CD4-positive, alpha-beta T cell treated with Interleukin-10 for 1 hour (primary cell): ENCODE measurements around the gene DNAL4.
"Not testable (repeated sequence)": the region's sequence is repeated elsewhere in the genome, so short reads cannot be mapped to it uniquely, and the experiment has no call there.

ENCODE experiments used
- DNase-seq: peaks from one replicate; pipeline ENCODE4 v3.0.0-alpha.2; 2020

The DNAL4 gene

GRCh38 chr22:38826801-38827200, 32.9 kb upstream of the DNAL4 start:
- DNase-seq, result no peak

DNA sequence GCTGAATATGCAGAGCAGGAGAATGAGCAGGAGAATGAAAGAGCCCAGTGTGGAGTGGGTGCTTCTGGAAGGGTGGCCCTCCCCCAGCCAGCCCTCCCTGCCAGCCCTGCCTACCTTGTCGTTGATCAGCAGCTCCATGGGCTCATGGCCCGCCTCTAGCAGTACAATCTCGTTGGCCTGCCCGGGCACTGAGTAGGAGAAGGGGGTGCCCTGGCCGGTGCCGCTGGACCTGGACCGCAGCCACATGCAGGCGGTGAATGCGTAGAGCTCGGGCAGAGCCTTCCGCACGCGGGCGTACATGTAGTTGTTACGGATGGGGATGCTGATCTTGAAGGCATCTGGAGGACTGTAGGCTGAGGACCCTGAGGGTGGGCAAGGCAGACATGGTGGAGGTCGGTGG, 32.4 kb upstream of the DNAL4 start:
- DNase-seq, result no peak

GRCh38 chr22:38824585-38824984, 30.6 kb upstream of the DNAL4 start:
- DNase-seq, result peak; percentile 28

GRCh38 chr22:38823637-38824036, 29.7 kb upstream of the DNAL4 start:
- DNase-seq, result no peak

- DNase-seq, result no peak
Measured at GRCh38 chr22:38823076-38823475, 29.1 kb upstream of the DNAL4 start.

GRCh38 chr22:38820020-38820419, 26.1 kb upstream of the DNAL4 start:
- DNase-seq, result no peak

GRCh38 chr22:38819387-38819940, 25.5 kb upstream of the DNAL4 start:
- DNase-seq, result no peak

DNA sequence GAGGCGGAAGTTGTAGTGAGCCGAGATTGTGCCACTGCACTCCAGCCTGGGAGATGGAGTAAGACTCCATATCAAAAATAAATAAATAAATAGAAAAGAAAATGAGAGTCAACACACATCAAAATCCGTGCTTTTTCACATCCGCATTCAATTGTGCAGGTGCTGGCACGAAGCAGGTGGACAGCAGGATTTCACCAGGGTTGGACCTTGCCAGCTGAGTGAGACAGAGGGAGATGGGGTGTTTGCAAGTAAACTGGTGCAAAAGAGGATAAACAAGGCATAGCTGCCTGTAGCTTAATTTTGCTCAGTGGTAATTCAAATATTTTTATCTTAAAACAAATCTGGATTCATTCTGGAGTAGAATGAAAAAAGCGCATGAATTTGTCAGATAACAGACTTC, 23.3 kb upstream of the DNAL4 start:
- no peak for DNase-seq

GRCh38 chr22:38815842-38816241, 21.9 kb upstream of the DNAL4 start:
- DNase-seq, result no peak

DNA sequence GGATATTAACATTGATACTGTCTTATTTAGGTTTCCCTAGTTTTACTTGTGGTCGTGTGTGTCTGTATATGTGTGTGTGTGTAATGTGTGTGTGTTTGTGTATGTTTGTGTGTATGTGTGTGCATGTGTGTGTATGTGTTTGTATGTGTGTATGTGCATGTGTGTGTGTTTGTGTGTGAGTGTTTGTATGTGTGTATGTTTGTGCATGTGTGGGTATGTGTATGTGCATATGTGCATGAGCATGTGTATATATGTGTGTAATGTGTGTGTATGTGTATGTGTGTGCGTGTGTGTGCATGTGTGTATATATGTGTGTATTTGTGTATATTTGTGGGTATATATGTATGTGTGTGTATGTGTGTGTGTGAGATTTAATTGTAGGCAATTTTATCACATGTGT, 17.3 kb upstream of the DNAL4 start:
- no peak for DNase-seq

- DNase-seq, result not testable (repeated sequence)
Measured at GRCh38 chr22:38805041-38805593, 11.2 kb upstream of the DNAL4 start.

DNA sequence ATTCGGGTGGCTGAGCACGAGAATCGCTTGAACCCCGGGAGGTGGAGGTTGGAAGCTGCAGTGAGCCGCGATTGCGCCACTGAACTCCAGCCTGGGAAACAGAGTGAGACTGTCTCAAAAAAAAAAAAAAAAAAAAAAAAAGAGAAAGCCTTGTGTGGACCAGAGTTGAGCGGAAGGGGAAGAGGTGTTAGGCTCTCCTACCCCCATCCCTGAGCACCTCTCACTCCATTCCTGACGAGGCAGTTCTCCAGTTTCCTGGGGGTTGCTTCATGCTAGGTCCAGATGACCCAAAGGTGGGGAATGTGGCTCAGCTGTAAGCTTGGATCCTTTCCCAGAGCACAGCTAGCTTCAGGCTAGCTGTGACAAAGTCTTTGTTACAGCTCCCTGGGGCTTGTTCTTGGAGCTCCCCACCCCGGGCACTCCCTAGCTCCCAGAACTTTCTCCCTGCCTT, 8.8 kb upstream of the DNAL4 start:
- no peak for DNase-seq

DNA sequence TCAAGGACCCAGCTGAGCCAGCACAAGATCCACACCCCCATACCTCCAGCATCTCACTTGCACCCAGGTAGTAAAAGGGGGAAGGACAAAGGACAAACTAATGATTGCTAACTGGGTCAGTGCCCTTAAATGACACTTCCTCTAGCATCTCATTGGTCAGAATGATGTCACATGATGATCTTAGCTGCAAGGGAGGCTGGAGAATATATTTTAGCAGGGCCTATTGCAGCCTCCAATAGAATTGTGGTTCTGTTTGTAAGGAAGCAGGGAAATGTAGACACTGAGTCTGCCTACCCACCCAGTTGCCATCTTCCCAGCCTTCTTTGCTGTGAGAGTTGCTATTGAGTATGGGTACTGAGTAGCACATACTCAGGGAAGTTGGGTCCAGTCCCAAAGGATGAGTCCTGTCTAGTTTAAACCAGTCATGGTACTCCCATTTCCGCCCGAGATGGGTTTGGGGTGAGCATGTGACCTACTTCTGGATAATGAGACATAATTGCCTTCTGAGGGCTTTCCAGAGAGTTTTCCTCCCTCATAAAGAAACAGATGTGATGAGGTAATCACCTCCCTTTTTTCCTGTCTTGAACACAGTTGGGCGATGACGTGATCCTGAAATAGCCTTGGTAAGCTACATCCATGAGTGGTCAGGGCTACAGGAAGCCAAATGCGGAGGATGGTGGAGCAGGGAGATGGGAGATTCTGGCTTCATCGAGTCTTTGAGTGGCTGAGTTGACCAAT, 5.5 kb upstream of the DNAL4 start:
- no peak for DNase-seq

- DNase-seq, result no peak
Measured at GRCh38 chr22:38798496-38798895, 4.6 kb upstream of the DNAL4 start.

- no peak for DNase-seq
Measured at GRCh38 chr22:38796262-38796957, 2.5 kb upstream of the DNAL4 start.

DNA sequence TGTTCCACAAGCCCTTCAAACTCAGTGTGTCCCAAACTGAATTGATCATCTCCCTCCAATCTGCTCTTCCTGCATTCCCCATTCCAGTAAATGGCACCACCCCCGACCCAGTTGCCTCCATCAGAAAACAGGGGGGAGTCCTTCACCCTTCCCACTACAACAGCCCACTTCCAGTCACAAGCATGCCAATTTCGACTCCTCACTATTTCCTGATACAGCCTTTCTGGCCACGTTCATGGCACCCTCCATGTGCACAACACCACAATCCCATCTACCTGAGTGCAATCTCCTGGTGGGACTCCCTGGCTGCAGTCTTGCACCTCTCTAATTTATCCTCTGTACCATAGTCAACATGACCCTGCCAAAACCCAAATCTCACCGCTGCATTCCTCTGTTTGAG, 1.6 kb upstream of the DNAL4 start:
- no peak for DNase-seq

- DNase-seq, result no peak
Measured at GRCh38 chr22:38793317-38793716, 626 bp downstream of the DNAL4 start.

DNA sequence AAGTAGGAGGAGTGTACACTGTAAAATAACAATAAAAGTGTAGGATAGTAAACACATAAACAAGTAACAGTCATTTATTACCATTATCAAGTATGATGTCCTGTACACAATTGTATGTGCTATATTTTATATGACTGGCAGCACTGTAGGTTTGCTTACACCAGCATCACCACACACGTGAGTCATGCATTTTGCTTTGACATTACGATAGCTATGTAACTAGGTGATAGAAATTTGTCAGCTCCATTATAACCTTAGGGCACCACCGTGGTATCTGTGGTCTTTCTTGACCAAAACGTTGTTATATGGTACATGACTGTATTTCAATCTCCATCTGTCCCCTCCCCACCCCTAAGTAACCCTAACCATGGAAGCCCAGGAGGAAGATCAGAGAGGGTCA, 1.1 kb downstream of the DNAL4 start:
- DNase-seq, result no peak

- no peak for DNase-seq
Measured at GRCh38 chr22:38789606-38790005, 4.3 kb downstream of the DNAL4 start.

- no peak for DNase-seq
Measured at GRCh38 chr22:38788846-38789245, 5.1 kb downstream of the DNAL4 start.

DNA sequence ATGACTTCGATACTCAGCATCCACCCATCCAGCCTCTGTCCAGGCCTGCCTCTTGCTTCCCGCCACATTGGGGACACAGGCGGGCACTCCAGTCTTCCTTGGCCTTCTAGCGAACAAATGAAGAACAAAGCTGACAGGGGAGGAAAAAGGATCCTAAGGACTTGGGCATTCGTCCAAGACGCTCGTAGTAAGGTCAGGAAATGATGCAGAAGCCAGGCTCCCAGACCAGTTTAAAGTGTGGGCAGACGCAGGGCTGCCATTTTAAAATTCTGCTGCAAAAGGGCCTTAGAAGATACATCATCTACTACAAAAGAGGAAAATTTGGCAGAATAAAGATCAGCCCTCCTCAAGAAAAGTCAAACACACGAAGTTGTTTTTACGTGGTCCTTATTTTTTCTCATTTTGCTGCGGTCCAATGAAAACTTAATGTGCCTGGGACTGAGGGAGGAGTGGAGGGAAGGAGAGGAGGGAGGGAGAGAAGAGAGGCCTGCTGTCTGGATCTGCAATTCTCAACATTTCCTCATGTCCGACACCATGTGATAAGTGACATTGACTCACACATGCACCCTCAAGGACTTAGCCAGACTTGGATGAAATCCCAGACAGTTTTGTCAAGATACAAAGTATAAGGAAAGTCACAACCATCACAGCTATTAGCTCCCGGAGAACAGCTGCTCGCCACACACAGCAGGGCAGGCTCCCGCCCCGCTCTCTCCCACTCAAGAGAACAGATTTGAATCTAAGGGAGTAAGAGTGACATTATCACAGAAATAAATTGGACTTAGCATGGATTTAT, 5.7 kb downstream of the DNAL4 start:
- DNase-seq, result no peak

- DNase-seq, result no peak
Measured at GRCh38 chr22:38786631-38787030, 7.3 kb downstream of the DNAL4 start.

GRCh38 chr22:38784856-38785255, 9.1 kb downstream of the DNAL4 start:
- DNase-seq, result no peak
